Body of pancreas (tissue), 4 donors: Measurements from ENCODE around the gene NOTUM.

Experiments
- POLR2A ChIP-seq, 3 donors: fragments of 450-650 bp; IDR thresholded peaks; one replicate each; pipeline ENCODE4 v1.6.1; 2016; ENCODE audit warnings: antibody characterized with exemption in 3 of 3, mild to moderate bottlenecking in 2 of 3
- TF ChIP-seq, protein P1 (sequence below), 7 experiments: fragments of 450-650 bp in 4 of 7; fragments of 200-600 bp in 3 of 7; sonication (generic) in 3 of 7; IDR thresholded peaks; one replicate each; pipeline ENCODE4 v1.5.1; 2016 to 2019; ENCODE audit warnings: antibody characterized with exemption in 7 of 7

GRCh38 chr17:81976332-81977210 is 15.6 kb upstream of the NOTUM start:
- TF ChIP-seq, protein P1, sequence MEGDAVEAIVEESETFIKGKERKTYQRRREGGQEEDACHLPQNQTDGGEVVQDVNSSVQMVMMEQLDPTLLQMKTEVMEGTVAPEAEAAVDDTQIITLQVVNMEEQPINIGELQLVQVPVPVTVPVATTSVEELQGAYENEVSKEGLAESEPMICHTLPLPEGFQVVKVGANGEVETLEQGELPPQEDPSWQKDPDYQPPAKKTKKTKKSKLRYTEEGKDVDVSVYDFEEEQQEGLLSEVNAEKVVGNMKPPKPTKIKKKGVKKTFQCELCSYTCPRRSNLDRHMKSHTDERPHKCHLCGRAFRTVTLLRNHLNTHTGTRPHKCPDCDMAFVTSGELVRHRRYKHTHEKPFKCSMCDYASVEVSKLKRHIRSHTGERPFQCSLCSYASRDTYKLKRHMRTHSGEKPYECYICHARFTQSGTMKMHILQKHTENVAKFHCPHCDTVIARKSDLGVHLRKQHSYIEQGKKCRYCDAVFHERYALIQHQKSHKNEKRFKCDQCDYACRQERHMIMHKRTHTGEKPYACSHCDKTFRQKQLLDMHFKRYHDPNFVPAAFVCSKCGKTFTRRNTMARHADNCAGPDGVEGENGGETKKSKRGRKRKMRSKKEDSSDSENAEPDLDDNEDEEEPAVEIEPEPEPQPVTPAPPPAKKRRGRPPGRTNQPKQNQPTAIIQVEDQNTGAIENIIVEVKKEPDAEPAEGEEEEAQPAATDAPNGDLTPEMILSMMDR (IDR thresholded peaks at IDR 0.05): no peak
- no peak for TF ChIP-seq POLR2A (IDR thresholded peaks at IDR 0.05)
